Measurements from ENCODE around the gene NKD1.

The NKD1 gene

GRCh38 chr16:50696126-50696525 is 147.9 kb downstream of the NKD1 start:
- no peak for TF ChIP-seq CTCF (conservative IDR thresholded peaks at IDR 0.05)
- no peak overlapping the region for H3K27ac ChIP-seq

GRCh38 chr16:50696575-50697420 is 148.6 kb downstream of the NKD1 start:
- TF ChIP-seq CTCF (conservative IDR thresholded peaks at IDR 0.05), result no peak
- no peak overlapping the region for H3K27ac ChIP-seq

- no peak for TF ChIP-seq CTCF (conservative IDR thresholded peaks at IDR 0.05)
- no peak overlapping the region for H3K27ac ChIP-seq
Observed at GRCh38 chr16:50697421-50697715, 149.2 kb downstream of the NKD1 start.

GRCh38 chr16:50697881-50698767 is 149.9 kb downstream of the NKD1 start:
- H3K27ac ChIP-seq, result no peak overlapping the region
- no peak for TF ChIP-seq CTCF (conservative IDR thresholded peaks at IDR 0.05)
